Activated CD8-positive, alpha-beta memory T cell treated with anti-CD3 and anti-CD28 coated beads, Interleukin-2, amount 50 U/mL, for 4 hours (primary cell): ENCODE data around the gene NOC3L.

Source experiments
- DNase-seq: peaks from one replicate; pipeline ENCODE4 v3.0.0-alpha.2; 2020

NOC3L gene

DNA sequence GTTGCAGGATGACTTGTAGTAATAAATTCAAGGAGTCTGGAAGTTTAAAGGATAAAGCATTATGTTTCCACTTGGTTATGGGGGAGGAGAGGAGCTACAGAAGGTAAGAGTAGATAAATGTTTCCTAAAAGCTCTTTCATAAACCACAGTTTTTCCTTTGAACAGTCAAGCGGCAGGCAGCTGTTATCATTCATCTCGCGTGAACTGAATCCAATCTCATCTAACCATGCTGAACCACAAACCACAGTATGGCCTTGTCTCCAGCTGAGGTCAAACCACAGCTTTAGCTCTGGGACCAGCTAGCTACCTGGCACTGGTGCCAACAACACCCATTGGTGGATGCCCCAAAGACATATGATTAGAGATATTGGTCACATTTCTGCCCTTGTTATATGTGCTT is 63.3 kb downstream of the NOC3L start:
- DNase-seq = no peak

DNA sequence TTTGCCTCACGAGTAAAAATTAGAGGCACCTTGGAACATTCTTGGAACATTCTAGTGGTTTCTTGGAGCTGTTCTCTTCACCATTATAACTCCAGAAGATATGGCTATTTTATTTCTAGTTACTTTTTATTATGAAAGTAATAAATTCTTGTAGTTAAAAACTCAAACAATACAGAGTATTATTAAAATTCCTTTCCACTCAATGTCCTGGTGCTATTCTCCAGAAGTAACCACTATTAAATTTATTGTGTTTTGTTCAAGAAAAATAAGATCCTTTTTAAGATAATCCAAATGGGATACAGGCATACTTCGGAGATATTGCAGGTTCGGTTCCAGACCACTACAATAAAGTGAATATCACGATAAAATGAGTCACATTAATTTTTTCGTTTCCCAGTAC is 68.6 kb downstream of the NOC3L start:
- DNase-seq = no peak

GRCh38 chr10:94293354-94293753 is 69.4 kb downstream of the NOC3L start:
- no peak for DNase-seq

DNA sequence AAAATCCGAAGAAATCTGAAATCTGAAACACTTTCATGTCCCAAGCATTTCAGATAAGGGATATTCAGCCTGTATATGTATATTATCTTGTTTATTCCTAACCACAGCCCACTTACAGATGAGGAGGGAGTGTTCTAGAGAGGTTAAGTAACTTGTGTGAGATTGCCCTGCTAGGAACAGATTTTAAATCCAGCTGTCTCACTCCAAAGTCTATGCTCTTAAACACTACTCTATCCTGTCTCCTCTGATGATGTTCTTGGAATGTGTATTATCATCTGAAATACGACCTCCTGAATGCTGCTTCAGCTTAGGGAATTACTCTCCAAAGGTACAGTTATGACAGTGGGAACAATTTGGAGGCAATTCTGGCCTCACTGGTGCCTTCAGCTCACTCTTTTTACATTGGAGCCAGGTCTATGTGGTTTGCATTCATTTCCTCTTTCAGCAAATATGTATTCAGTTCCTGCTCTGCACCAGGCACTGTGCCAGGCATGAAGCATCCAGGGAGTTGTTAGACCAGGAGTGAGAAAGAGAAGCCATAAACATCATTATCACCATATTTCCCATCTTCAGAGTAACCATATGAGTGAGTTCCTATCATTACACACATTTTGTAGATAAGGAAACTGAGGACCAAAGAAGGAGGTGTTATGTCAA is 70.2 kb downstream of the NOC3L start:
- DNase-seq = no peak

- DNase-seq = no peak
Observed at GRCh38 chr10:94288361-94289101, 74.2 kb downstream of the NOC3L start.

GRCh38 chr10:94287336-94287735 is 75.4 kb downstream of the NOC3L start:
- DNase-seq = no peak

- DNase-seq = no peak
Observed at GRCh38 chr10:94286901-94287300, 75.8 kb downstream of the NOC3L start.

GRCh38 chr10:94285271-94285670 is 77.5 kb downstream of the NOC3L start:
- no peak for DNase-seq
